Measurements from ENCODE around the gene MYOF.
A peak's percentile ranks its signal among the peaks of the same experiment; 100 is the strongest.

- TF ChIP-seq POLR2A (IDR thresholded peaks at IDR 0.05) = no peak
- TF ChIP-seq EP300 (IDR thresholded peaks at IDR 0.05) = no peak
- peak in 1 of 3 donors; percentile 53 for TF ChIP-seq POLR2AphosphoS5 (IDR thresholded peaks at IDR 0.05)
These were observed 19.3 kb downstream of the MYOF start for GRCh38 chr10:93462881-93463280.

Measured in stomach (tissue), 4 donors.